Activated CD4-positive, alpha-beta T cell treated with anti-CD3 and anti-CD28 coated beads for 24 hours (primary cell): ENCODE measurements around the gene INPP5A.
"Not testable (repeated sequence)": the region's sequence is repeated elsewhere in the genome, so short reads cannot be mapped to it uniquely, and the experiment has no call there.

Experiments used
- DNase-seq, 2 donors: peaks; one replicate each; pipeline ENCODE4 v3.0.0-alpha.2; 2020; ENCODE audit warnings: low read depth in 2 of 2

INPP5A gene

GRCh38 chr10:132547421-132547861, 9.9 kb downstream of the INPP5A start:
- no peak for DNase-seq

DNA sequence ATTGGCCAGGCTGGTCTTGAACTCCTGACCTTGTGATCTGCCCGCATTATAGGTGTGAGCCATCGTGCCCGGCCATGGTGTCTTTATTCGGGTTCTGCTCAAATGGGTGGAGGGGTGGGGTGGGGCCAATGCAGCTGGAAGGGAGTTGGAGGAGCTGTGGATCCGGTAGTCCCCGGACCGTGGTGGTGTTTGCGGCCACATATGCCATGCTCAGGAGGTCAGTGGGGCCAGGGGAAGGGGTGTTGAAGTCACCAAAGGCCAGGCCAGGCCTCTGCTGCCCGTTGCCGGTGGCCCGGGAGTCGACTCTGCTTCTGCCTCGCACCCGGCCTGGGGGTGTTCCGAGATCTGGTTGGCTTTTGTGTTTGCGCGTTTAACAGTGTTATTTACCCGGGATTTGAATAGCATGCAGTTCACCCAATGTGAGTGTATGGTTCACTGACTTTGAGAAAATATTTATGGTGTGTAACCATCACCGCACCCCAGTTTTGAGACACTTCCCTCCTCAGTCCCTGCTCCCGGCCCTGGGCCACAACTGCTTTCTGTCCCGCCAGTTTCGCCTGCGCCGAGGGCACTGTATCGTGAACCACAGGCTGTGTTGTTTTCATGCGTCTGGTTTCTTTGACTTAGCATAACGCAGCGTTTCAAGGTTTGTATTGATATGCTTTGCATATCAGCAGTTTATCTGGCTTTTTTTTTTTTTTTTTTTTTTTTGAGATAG, 10.7 kb downstream of the INPP5A start:
- DNase-seq = no peak

- no peak for DNase-seq
Observed at GRCh38 chr10:132548869-132549268, 11.3 kb downstream of the INPP5A start.

DNA sequence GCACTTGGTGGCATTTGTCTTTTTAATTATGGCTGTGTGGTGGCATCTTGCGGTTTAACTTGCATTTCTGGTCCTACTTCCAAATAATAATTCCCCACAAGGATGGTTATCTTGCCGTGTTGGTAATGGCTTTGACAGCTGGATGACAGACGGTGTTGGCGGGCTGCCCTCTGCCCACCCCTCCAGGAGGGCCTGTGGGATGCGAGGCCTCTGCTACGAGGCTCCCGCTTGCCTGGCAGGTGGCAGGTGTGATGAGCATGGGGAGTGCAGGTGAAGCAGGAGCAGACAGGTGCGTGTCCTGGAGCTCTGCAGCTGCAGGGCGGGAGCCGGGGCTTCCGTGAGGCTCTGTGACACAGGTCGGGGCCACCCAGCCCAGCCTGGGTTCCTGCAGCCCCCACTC, 11.8 kb downstream of the INPP5A start:
- DNase-seq = no peak

DNA sequence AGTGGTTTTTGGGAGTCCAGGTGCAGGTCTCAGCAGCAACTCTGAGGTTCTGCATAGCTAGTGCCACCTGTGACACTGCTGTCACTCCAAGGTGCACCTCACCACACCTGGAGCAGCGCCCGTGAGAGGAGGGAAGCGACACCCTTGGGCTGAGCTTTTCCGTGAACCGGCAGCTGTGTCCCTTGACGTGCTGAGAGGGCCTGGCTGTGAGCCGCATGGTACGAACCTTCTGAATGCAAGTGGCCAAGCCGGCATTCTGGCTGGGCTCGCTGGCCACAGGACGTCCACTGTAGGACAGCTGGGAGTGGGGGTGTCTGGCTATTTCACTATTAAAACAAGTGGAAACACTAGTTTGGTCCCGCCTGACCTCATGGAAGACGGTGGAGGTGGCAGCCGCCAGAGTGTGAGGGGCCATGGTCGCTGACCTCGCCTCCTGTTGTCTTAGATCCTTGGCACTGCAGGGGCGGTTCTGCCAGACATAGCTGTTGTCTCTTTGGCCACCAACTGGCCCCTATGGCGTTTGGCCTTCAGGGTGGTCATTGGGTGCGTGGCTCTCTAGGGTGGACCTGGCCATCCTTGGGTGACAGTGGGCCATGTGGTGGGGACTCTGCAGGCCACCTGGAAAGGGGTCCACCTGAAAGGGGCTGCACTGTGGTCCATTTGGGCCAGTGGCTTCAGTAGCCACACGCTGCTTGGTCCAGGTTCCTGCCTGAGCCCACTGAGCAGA, 12.9 kb downstream of the INPP5A start:
- DNase-seq = no peak

DNA sequence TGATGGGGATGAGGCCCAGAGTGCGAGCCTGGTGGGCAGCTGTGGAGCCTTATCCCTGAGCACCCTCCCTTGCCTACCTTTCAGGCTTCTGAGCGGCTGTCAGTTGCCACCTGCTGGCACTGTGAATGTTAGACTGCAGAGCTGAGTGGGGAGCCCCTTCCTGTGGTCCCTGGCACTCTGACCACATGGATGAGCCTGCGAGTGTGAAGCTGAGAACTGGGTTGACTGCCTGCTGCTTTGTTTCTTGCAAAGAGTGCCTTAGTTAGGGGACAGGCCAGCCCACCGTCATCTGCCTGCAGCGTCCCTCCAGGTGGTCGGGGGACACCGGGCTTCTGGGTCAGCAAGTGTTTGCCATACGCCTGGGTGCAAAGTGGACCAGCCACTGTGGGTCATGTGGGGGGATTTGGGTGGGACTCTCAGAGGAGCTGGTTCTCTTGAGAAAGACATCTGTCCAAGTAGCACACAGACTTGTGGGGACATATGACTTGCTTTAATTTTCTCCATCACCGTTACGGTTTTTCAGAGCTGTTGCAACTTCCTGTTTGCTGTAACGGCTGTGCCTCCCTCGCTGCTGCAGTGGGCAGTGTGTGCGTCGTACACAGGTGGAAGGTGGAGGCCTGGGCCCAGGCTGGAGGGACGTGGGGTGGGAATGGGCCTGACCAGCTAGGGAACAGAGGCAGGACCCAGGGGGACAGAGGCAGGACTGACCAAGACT, 13.7 kb downstream of the INPP5A start:
- DNase-seq = no peak

DNA sequence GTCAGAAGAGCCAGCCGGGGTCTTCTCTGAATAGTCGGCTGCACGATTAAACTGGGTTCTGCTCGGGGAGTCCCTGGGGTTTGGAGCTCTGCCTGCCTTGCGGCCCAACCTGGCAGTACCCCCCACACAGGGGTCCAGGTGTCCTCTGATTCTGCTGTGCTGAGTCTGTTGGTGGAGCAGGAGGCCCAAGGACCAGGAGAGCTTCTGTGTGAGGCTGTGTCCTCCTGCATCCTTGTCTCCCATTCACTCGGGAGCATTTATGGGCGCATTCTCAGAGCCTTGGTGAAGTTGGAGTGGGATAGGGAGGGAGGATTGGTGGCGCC, 14.2 kb downstream of the INPP5A start:
- no peak for DNase-seq

GRCh38 chr10:132552635-132553034, 15.0 kb downstream of the INPP5A start:
- not testable (repeated sequence) for DNase-seq

GRCh38 chr10:132553568-132553967, 16.0 kb downstream of the INPP5A start:
- DNase-seq = not testable (repeated sequence)

DNA sequence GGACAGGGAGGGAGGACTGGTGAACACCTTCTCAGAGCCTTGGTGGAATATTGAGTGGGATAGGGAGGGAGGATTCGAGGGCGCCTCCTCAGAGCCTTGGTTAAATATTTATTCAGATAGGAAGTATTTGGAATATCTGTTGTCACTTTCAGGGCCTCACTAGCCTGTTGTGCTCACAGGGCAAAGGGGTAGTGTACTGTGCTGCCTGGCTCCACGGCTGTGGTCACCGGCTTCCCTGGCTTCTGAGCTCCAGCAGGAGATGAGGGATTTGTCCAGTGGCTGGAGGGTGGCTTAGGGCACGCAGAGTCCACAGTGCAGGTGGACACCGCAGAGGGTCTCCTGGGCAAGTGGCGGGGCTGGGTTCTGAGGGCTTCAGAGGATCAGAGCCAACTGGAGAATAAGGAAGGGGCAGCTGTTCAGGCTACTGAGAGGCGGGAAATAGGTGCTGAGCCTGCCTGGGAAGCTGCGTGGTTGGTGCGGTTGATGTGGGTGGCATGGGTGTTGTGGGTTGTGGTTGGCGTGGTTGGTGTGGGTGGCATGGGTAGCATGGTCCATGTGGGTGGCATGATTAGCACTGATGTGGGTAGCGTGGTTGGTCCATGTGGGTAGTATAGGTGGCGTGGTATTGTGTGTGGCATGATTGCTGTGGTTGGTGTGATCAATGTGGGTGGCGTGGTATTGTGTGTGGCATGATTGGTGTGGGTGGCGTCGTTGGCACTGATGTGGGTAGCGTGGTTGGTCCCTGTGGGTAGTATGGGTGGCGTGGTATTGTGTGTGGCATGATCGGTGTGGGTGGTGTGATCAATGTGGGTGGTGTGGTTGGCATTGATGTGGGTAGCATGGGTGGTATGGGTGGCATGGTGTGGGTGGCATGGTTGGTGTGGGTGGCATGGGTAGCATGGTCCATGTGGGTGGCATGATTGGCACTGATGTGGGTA, 16.7 kb downstream of the INPP5A start:
- no peak for DNase-seq

DNA sequence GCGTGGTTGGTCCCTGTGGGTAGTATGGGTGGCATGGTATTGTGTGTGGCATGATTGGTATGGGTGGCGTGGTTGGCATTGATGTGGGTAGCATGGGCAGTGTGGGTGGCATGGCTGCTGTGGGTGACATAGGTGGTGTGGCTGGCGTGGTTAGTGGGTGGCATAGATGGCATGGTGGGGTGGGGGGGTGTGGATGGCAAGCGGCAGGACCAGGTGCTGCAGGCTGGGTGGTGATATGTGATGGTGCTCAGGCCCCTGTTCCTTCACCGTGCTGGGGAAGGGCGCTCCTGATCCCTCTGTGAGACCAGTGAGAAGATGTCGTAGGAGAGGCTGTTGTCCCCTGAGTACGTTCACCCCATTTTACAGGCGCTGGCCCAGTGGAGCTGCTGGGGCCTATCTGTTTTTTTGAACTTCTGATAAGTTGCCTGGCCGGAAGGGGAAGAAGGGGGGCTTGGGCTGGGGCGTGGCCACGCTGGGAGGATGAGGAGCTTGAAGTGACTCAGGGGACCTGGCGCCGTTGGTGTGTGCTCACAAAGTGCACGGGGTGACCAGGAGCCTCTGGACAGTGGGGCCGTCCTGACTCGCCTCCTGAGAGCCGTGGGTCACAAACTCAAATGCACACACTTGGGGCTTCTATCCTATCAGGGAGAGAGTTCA, 17.5 kb downstream of the INPP5A start:
- DNase-seq = no peak

- DNase-seq = no peak
Observed at GRCh38 chr10:132555648-132556575, 18.3 kb downstream of the INPP5A start.

DNA sequence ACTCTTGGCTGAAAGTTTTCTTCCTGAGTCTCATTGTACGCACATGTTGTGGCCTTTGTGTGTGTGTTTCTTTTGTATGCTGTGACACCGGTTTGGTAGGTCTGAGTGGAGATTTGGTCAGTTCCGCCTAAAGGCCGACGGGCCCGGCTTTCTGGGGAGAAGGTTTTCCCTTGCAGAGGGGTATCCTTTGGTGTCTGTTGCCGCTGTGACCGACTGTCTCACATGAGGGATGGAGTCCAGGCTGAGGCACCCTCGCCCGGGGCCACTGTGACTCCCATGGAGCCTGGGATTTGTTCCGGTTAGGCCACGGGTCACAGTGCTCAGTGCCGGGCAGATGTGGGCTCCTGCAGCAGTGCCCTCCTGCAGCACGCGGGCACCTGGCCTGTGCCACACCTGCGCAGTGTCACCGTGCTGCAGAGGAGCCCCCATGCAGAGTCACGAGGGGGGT, 19.4 kb downstream of the INPP5A start:
- no peak for DNase-seq

GRCh38 chr10:132557696-132558515, 20.3 kb downstream of the INPP5A start:
- DNase-seq = no peak

DNA sequence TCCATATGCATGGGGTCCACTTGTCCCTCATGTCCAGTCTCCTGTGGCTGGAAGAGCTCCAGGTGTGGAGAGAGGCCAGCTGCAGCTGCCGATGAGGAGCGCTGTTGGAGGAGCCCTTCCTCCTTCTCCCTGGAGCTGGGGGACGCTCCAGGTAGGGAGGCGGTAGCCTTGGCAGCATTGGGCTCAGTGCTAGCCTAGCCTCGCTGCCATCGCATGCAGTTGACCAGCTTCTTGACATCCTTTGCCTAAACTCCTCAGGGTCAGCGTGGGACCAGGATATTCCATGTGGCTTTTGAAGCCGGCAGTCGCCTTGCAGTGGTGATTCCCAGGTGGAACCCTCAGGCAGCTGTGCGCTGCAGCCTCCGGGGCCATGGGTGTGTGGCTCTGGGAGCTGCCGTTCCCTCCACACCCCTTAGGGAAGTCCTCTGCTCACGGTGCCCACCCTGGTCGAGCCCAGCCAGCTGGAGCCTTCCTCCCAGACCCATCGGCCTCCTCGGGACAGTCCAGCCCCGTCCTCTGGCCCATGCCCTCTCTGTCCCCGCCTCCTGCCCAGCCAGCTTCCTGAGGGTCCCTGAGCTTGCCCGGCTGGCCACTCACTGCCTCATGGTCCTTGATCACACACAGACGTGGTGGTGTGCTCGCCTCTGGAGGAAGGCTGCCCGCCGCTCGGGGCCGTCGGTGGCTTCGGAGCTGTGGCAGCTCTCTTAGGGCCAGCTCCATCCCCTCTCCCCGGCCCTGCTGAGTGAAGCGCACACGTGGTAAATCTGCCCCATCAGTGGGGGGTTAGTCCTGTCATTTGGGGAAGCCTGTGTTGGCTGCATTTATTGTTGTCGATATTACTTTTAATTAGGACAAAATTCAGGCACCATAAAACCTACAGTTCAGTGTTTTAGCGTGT, 21.2 kb downstream of the INPP5A start:
- DNase-seq = no peak

DNA sequence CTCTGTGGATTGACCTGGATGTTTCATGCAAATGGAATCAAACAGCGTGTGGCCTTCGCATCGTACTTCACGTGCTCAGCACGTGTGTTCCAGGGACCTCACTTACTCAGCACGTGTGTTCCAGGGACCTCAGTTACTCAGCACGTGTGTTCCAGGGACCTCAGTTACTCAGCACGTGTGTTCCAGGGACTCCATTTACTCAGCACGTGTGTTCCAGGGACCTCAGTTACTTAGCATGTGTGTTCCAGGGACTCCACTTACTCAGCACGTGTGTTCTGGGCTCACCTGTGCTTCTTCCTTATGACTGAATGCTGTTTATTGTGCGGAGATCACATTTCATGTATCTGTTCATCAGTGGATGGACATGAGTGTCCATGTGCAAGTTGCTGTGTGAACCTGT, 22.0 kb downstream of the INPP5A start:
- no peak for DNase-seq

- no peak for DNase-seq
Observed at GRCh38 chr10:132560241-132560731, 22.7 kb downstream of the INPP5A start.
